Inferior parietal cortex (tissue), 1 donor: ENCODE measurements around the gene SLC26A1.
"Not testable (repeated sequence)": the region's sequence is repeated elsewhere in the genome, so short reads cannot be mapped to it uniquely, and the experiment has no call there.

Experiments used
- DNase-seq: peaks from one replicate; pipeline ENCODE4 v3.0.0-alpha.2; 2016; ENCODE audit errors: extremely low spot score

Gene SLC26A1

DNA sequence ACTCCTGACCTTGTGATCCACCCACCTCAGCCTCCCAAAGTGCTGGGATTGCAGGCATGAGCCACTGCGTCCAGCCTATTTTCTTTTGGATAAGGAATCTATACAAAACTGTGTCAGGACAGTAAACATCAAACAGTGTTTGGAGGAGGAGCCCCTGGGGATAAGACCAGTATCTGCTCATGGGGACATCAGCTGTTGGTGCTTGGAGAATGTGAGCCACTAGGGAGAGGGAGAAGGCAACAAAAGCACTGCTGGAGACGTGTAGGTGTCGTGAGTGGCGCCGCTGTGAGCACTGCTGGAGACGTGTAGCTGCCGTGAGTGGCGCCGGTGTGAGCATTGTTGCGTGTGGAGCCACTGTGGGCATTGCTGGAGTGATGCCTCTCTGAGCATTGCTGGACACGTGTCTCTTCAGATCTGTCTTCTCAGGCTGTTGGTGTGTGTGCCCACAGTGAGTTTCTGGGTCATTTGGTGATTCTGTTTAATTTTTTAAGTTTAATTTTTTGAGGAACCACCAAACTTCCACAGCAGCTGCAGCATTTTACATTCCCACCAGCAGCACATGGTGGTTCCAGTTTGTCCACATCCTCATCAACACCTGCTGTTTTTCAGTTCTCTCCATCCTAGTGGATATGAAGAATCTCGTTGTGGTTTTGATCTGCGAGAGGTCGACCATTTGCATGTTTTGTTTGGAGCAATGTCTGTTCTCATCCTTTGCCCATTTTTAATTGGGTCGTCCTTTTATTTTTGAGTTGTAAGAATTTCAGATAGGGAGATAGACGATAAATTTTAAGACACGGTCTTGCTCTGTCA, 38.8 kb downstream of the SLC26A1 start:
- DNase-seq, result no peak

- DNase-seq, result no peak
Observed at GRCh38 chr4:953574-953915, 39.7 kb downstream of the SLC26A1 start.

DNA sequence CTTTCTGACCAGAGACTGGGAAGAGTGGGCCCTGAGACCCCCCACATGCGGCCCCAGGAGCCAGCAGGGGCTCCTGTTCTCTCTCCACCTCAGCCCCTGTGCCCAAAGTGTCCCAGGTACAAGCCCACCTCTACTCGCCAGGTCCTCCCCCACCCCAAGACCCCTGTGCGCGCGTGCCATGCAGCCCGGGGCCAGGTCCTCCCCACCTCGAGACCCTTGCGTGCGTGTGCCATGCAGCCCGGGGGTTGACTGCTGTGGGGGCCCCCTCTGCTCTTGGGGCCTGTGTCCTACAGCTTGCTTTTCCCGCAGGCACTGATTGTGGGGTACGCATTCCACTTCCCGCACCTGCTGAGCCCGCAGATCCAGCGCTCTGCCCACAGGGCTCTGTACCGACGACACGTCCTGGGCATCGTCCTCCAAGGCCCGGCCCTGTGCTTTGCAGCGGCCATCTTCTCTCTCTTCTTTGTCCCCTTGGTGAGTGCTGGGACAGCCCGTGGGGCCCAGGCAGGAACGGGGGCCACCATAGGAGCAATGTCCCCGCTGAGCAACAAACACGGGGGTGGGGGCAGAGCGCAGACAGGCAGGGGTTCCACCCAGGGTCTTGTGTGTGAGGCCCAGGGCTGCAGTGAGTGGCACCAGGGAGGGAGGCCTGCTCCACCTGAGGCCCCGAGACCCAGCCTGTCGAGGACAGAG, 40.2 kb downstream of the SLC26A1 start:
- no peak for DNase-seq

- DNase-seq, result no peak
Observed at GRCh38 chr4:951594-952468, 41.4 kb downstream of the SLC26A1 start.

DNA sequence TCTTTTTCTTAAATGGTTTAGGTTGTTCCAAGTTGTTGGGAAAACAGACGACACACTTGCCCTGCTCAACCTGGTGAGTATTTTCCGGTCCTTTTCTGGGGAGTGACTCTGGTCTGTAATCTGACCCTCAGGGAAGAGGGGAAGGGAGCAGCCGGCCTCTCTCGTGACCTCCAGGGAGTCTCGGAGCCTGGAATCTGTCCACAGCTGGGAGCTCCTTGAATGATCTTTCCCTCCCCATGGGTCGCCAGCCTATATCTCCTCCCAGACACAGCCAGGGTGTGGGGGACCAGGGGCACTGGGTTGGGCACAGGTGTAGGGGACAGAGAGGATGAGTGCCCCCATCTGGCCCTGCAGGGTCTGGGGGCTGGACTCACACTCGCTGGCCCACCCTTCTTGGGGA, 42.0 kb downstream of the SLC26A1 start:
- no peak for DNase-seq

DNA sequence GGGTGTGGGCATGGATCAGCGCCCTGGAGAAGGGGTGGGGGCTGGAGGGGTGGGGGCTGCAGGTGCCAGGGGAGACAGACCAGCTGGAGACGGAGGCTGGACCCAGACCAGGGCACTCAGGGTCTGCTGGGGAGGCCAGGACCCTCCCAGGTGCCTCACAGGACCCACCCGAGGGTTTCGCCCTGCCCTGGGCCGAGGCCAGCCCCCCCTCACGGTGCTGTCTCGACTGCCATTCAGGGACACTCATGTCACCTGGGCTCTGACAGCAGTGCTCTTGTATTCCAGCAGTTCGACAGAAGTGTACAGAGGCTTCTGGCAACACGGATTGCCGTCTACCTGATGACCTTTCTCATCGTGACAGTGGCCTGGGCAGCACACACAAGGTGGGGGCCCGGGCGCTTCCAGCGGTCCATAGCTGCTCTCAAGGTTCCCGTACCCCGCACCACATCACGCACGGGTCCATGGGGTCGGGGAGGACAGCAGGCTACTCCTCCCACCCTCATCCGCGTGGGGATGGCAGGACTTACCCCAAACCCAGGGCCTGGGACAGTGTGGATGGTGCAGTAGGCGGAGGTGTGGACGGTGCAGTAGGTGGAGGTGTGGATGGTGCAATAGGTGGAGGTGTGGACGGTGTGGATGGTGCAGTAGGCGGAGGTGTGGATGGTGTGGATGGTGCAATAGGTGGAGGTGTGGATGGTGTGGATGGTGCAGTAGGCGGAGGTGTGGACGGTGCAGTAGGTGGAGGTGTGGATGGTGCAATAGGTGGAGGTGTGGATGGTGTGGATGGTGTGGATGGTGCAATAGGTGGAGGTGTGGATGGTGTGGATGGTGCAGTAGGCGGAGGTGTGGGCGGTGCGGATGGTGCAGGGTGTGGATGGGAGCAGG, 42.8 kb downstream of the SLC26A1 start:
- no peak for DNase-seq

- no peak for DNase-seq
Observed at GRCh38 chr4:949656-950055, 43.5 kb downstream of the SLC26A1 start.

- no peak for DNase-seq
Observed at GRCh38 chr4:948936-949300, 44.3 kb downstream of the SLC26A1 start.

DNA sequence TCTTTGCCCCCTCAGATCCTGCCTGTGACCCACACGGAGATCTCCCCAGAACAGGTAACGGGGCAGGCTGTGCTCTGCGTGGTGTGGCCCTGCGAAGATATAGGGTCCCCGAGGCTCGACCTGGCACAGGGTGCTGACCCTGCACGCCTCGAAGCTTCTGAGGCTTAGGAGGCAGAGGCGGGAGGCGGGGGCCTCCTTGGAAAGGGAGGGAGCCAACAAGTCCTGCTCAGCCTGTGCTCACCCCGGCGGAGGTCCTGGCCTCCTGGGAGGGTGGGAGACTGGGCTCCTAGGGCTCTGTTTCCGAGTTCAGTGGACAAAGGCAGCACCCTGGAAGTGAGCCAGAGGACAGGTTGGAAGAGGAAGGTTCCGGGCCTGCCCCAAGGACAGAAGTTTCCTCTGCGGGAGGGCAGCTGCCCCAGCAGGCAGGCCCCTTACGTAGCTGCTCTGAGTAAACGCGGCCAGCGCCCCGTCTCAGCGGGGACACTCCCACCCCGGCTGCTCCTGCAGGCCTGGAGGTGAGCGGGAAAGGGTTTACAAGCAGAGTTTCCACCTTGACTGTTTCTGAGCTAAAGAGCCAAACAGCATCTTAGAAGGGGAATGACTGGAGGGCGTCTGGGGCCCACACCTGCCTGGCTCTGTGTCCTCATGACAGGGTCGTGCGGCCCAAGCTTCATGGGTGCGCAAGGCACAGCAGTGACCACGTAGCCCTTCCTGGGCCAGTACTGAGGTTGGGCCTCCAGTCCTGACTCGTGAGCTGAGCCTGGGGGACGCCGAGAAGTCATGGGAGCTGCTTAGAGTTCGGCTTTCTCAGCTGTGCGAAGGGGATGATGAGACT, 44.9 kb downstream of the SLC26A1 start:
- no peak for DNase-seq

- no peak for DNase-seq
Observed at GRCh38 chr4:947491-947971, 45.7 kb downstream of the SLC26A1 start.

- DNase-seq, result no peak
Observed at GRCh38 chr4:946517-947471, 46.4 kb downstream of the SLC26A1 start.

DNA sequence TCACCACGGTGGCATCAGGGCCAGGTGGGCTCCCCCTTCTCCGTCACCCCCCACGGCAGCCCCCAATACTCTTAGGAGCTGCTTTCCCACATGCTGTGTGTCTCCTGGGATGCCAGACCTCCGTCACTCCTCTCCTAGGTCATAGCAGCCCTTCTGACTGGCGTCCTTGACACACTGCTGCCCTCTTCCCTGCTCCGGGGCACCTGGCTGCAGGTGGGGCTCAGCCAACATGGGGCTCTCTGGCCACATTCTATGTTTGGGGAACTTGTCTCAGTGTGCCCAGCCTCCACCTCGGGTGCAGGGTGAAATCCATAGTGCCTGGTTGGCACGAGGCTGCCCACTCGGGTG, 47.1 kb downstream of the SLC26A1 start:
- DNase-seq, result no peak

GRCh38 chr4:945274-946102, 47.7 kb downstream of the SLC26A1 start:
- no peak for DNase-seq

DNA sequence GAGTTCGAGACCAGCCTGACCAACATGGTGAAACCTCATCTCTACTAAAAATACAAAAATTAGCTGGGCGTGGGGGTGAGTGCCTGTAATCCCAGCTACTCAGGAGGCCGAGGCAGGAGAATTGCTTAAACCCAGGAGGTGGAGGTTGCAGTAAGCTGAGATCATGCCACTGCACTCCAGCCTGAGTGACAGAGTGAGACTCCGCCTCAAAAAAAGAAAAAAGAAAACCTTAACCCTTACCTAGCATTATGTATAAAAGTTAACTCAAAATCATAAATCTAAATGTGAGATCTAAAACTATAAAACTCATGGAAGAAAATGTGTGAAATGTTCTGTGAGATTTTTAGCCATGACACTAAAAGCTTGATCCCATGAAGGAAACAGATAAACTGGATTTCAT, 53.7 kb downstream of the SLC26A1 start:
- DNase-seq, result not testable (repeated sequence)
